ENCODE data around the gene CTNNA3. TPM values are rescaled to one million over a fixed set of nuclear protein-coding genes. Genes with fewer than 3 reads are reported as not detected.

The CTNNA3 gene
- total RNA-seq, 1 donor from 2014 or later = not detected

- H3K27me3 ChIP-seq (ENCODE audit: control insufficient read depth, insufficient read depth, low read length) = no peaks in the 10 kb centered on the region
- no peak for DNase-seq (ENCODE audit: low read depth)
- no peak for FAIRE-seq
- no peaks in the 10 kb centered on the region for H3K36me3 ChIP-seq (ENCODE audit: control insufficient read depth, insufficient read depth, low read length)
- no peak overlapping the region for H3K4me3 ChIP-seq (ENCODE audit: low read depth, low read length)
- TF ChIP-seq CTCF (IDR thresholded peaks at IDR 0.05; ENCODE audit: insufficient read depth, low read length, severe bottlenecking) = no peak
These were observed 1120.6 kb downstream of the CTNNA3 start for GRCh38 chr10:66575251-66575855.

DNA sequence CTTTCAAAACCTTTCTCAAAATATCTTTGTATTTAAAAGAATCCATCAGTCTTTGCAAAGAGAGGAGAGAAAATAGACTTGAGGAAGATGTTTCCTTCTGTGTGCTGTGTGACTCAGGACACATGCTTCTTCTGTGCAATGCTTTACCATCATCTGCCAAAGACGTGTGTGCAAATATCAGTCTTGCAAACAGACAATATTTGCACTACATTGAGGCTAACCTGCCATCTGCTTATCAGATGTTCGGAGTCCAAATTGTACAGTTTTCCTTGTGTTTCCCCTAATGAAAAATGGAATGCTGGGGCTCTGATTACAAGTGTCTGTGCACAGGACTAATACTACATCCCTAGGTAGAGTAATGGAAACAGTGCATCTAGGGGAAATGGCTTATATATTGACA, 1123.3 kb downstream of the CTNNA3 start:
- TF ChIP-seq CTCF (IDR thresholded peaks at IDR 0.05; ENCODE audit: insufficient read depth, low read length, severe bottlenecking) = no peak
- no peak for FAIRE-seq

GRCh38 chr10:66565999-66566398, 1130.0 kb downstream of the CTNNA3 start:
- FAIRE-seq (no peak), DNase-seq (ENCODE audit: low read depth) (no peak)
- Histone ChIP-seq H3K4me3 (ENCODE audit: low read depth, low read length) (no peak overlapping the region), H3K27me3 (ENCODE audit: control insufficient read depth, insufficient read depth, low read length) (no peaks in the 10 kb centered on the region), H3K36me3 (ENCODE audit: control insufficient read depth, insufficient read depth, low read length) (no peaks in the 10 kb centered on the region)
- TF ChIP-seq CTCF (IDR thresholded peaks at IDR 0.05; ENCODE audit: insufficient read depth, low read length, severe bottlenecking) = no peak

More for the DNA sequence above, 1123.3 kb downstream of the CTNNA3 start:
- H3K4me3 ChIP-seq (ENCODE audit: low read depth, low read length) = no peak overlapping the region
- no peaks in the 10 kb centered on the region for H3K27me3 ChIP-seq (ENCODE audit: control insufficient read depth, insufficient read depth, low read length)
- no peaks in the 10 kb centered on the region for H3K36me3 ChIP-seq (ENCODE audit: control insufficient read depth, insufficient read depth, low read length)
- DNase-seq (ENCODE audit: low read depth) = no peak

- H3K27me3 ChIP-seq (ENCODE audit: control insufficient read depth, insufficient read depth, low read length) = no peaks in the 10 kb centered on the region
- peak; percentile 56 for DNase-seq (ENCODE audit: low read depth)
- FAIRE-seq = no peak
- no peaks in the 10 kb centered on the region for H3K36me3 ChIP-seq (ENCODE audit: control insufficient read depth, insufficient read depth, low read length)
- H3K4me3 ChIP-seq (ENCODE audit: low read depth, low read length) = no peak overlapping the region
- no peak for TF ChIP-seq CTCF (IDR thresholded peaks at IDR 0.05; ENCODE audit: insufficient read depth, low read length, severe bottlenecking)
These were observed 1131.7 kb downstream of the CTNNA3 start for GRCh38 chr10:66564287-66564686.

- no peak for FAIRE-seq
- Histone ChIP-seq H3K27me3 (ENCODE audit: control insufficient read depth, insufficient read depth, low read length) (no peaks in the 10 kb centered on the region), H3K36me3 (ENCODE audit: control insufficient read depth, insufficient read depth, low read length) (no peaks in the 10 kb centered on the region), H3K4me3 (ENCODE audit: low read depth, low read length) (no peak overlapping the region)
- no peak for DNase-seq (ENCODE audit: low read depth)
- no peak for TF ChIP-seq CTCF (IDR thresholded peaks at IDR 0.05; ENCODE audit: insufficient read depth, low read length, severe bottlenecking)
These were observed 1140.9 kb downstream of the CTNNA3 start for GRCh38 chr10:66555061-66555460.

GRCh38 chr10:66552331-66552730, 1143.7 kb downstream of the CTNNA3 start:
- Histone ChIP-seq H3K36me3 (ENCODE audit: control insufficient read depth, insufficient read depth, low read length) (no peaks in the 10 kb centered on the region), H3K27me3 (ENCODE audit: control insufficient read depth, insufficient read depth, low read length) (no peaks in the 10 kb centered on the region), H3K4me3 (ENCODE audit: low read depth, low read length) (no peak overlapping the region)
- no peak for TF ChIP-seq CTCF (IDR thresholded peaks at IDR 0.05; ENCODE audit: insufficient read depth, low read length, severe bottlenecking)
- FAIRE-seq (no peak), DNase-seq (ENCODE audit: low read depth) (no peak)
